Measurements from ENCODE around the gene SRSF5. TPM values are rescaled to one million over a fixed set of nuclear protein-coding genes. Genes with fewer than 3 reads are reported as not detected.

The SRSF5 gene
- polyA plus RNA-seq, 3 donors: 410 to 554 (median 502) TPM

GRCh38 chr14:69804902-69805301, 38.0 kb downstream of the SRSF5 start:
- Histone ChIP-seq H3K36me3 (replicated peaks in 1 of 2; ENCODE audit: control insufficient read depth in 1 of 2, insufficient read depth in 2 of 2, low read length in 2 of 2) (no peaks in the 10 kb centered on the region), H2AFZ (ENCODE audit: insufficient read depth, low read depth, low read length, poor library complexity, severe bottlenecking) (no peak overlapping the region), H4K20me1 (ENCODE audit: insufficient read depth, low read length) (no peaks in the 10 kb centered on the region), H3K4me2 (replicated peaks; ENCODE audit: extremely low read depth, low read length, poor library complexity, severe bottlenecking) (no peak overlapping the region), H3K4me3 (replicated peaks in 1 of 3; ENCODE audit: low read depth in 2 of 3, low read length in 3 of 3) (no peak overlapping the region), H3K9ac (ENCODE audit: insufficient read depth, low read length, poor library complexity, severe bottlenecking) (no peak overlapping the region), H3K4me1 (ENCODE audit: control insufficient read depth in 1 of 2, insufficient read depth in 2 of 2, low read length in 2 of 2) (no peaks in the 10 kb centered on the region), H3K9me3 (replicated peaks in 1 of 2; ENCODE audit: control insufficient read depth in 1 of 2, insufficient read depth in 1 of 2, low read length in 2 of 2) (no peaks in the 10 kb centered on the region), H3K27ac (ENCODE audit: low read depth in 1 of 2, low read length in 2 of 2) (no peak overlapping the region), H3K79me2 (ENCODE audit: insufficient read depth, low read length) (no peaks in the 10 kb centered on the region), H3K27me3 (ENCODE audit: control insufficient read depth in 2 of 2, insufficient read depth in 2 of 2, low read length in 2 of 2) (peaks cover 0 to 4% of the 10 kb centered on the region in 2 donors)
- no peak for TF ChIP-seq CTCF (IDR thresholded peaks at IDR 0.05)
- peaks cover 5 to 12% (median 9%) of the 10 kb centered on the region in 3 donors for H3K27me3 Mint-ChIP-seq (ENCODE audit: low read depth in 3 of 3)
- no peaks in the 10 kb centered on the region for H3K4me1 Mint-ChIP-seq
- H3K36me3 Mint-ChIP-seq: no peaks in the 10 kb centered on the region
- DNase-seq: no peak
- peaks cover 0 to 6% (median 4%) of the 10 kb centered on the region in 7 donors for H3K9me3 Mint-ChIP-seq
- no peak overlapping the region for H3K4me3 Mint-ChIP-seq
- WGBS (ENCODE audit: insufficient coverage): no CpG with 5 or more reads among the region's 2 CpGs
- H3K27ac Mint-ChIP-seq: no peak overlapping the region
- intact Hi-C loops (cut with micrococcal nuclease): no loop called here

- H3K4me1 ChIP-seq (ENCODE audit: control insufficient read depth in 1 of 2, insufficient read depth in 2 of 2, low read length in 2 of 2): no peaks in the 10 kb centered on the region
- no peak overlapping the region for H3K4me3 Mint-ChIP-seq
- H2AFZ ChIP-seq (ENCODE audit: insufficient read depth, low read depth, low read length, poor library complexity, severe bottlenecking): no peak overlapping the region
- peaks cover 5 to 9% (median 9%) of the 10 kb centered on the region in 3 donors for H3K27me3 Mint-ChIP-seq (ENCODE audit: low read depth in 3 of 3)
- no peak for TF ChIP-seq CTCF (IDR thresholded peaks at IDR 0.05)
- no peaks in the 10 kb centered on the region for H3K9me3 ChIP-seq (replicated peaks in 1 of 2; ENCODE audit: control insufficient read depth in 1 of 2, insufficient read depth in 1 of 2, low read length in 2 of 2)
- peaks cover 0 to 4% of the 10 kb centered on the region in 2 donors for H3K27me3 ChIP-seq (ENCODE audit: control insufficient read depth in 2 of 2, insufficient read depth in 2 of 2, low read length in 2 of 2)
- no peak overlapping the region for H3K4me3 ChIP-seq (replicated peaks in 1 of 3; ENCODE audit: low read depth in 2 of 3, low read length in 3 of 3)
- no peak overlapping the region for H3K27ac ChIP-seq (ENCODE audit: low read depth in 1 of 2, low read length in 2 of 2)
- WGBS (ENCODE audit: insufficient coverage): no CpG with 5 or more reads among the region's 1 CpG
- no peak for DNase-seq
- H3K9ac ChIP-seq (ENCODE audit: insufficient read depth, low read length, poor library complexity, severe bottlenecking): no peak overlapping the region
- no peak overlapping the region for H3K4me2 ChIP-seq (replicated peaks; ENCODE audit: extremely low read depth, low read length, poor library complexity, severe bottlenecking)
- no peaks in the 10 kb centered on the region for H3K79me2 ChIP-seq (ENCODE audit: insufficient read depth, low read length)
- H3K36me3 Mint-ChIP-seq: no peaks in the 10 kb centered on the region
- intact Hi-C loops (cut with micrococcal nuclease): no loop called here
- H3K4me1 Mint-ChIP-seq: no peaks in the 10 kb centered on the region
- no peaks in the 10 kb centered on the region for H4K20me1 ChIP-seq (ENCODE audit: insufficient read depth, low read length)
- no peaks in the 10 kb centered on the region for H3K36me3 ChIP-seq (replicated peaks in 1 of 2; ENCODE audit: control insufficient read depth in 1 of 2, insufficient read depth in 2 of 2, low read length in 2 of 2)
- H3K9me3 Mint-ChIP-seq: peaks cover 0 to 3% (median 0%) of the 10 kb centered on the region in 7 donors
- H3K27ac Mint-ChIP-seq: no peak overlapping the region
Measured at GRCh38 chr14:69807192-69807591, 40.2 kb downstream of the SRSF5 start.

Data from CD14-positive monocyte (primary cell).